ENCODE data around the gene SLC9A7.

SLC9A7 gene

DNA sequence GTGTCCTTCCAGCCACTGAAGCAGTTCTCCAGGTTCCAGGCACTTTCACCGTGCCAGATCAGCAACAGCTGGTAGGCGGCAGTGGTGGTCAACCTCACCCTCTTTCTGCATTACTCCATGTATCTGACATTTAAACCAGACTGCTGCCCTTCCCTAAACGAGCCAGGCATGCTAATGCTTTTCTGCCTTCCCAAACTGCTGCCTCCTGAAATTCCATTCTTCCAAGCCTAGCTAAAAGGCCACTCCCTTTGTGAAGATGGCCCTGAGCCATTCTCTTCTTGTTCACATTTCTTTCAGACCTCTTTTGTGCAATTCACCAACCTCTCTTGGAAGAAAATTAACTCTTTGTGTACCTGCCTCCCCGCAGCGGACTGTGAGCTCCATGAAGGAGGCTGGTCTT is 111.7 kb downstream of the SLC9A7 start:
- peak; percentile 19 for DNase-seq (ENCODE audit: low read depth)

- no peak for DNase-seq (ENCODE audit: low read depth)
Observed at GRCh38 chrX:46645614-46646013, 113.3 kb downstream of the SLC9A7 start.

DNA sequence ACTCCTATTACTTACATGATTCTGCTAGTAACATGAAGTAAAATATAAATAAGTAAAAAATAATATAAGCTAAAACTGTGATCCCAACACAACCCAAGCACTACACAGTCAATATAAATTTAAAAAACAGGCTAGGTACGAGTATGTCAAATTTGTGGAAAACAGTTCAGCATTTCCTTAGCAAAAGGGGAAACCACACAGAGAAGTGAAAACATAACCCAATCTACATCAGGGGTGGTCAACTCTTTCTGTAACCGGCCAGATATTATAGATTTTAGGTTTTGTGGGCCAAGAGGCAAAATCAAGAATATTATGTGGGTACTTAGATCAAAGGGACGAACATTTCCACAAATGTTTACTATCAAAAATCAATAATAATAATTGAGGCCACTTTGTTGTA is 115.3 kb downstream of the SLC9A7 start:
- no peak for DNase-seq (ENCODE audit: low read depth)

DNA sequence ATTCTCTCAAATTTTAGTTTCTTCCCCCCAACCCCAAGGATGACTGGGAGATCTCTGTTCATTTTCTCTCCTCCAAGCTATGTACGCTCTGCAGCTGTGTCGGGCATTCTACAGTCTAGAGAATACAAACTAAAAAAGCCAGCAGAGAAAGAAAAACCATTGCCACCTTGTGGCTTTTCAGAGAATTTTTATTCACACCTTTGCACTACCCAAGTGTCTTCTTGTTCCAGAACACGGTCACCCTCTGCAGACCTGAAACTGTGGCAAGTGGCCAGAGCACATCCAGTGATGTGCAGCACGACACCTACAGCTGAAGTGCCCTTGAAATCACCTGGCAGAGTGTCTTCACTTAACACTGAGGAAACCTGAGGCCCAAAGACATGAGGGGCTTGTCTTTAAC is 116.8 kb downstream of the SLC9A7 start:
- peak; percentile 50 for DNase-seq (ENCODE audit: low read depth)

- peak; percentile 28 for DNase-seq (ENCODE audit: low read depth)
Observed at GRCh38 chrX:46637938-46638337, 121.0 kb downstream of the SLC9A7 start.

GRCh38 chrX:46636223-46636622 is 122.7 kb downstream of the SLC9A7 start:
- DNase-seq (ENCODE audit: low read depth), result no peak

GRCh38 chrX:46635186-46635585 is 123.7 kb downstream of the SLC9A7 start:
- no peak for DNase-seq (ENCODE audit: low read depth)

- DNase-seq (ENCODE audit: low read depth), result no peak
Observed at GRCh38 chrX:46634577-46634976, 124.3 kb downstream of the SLC9A7 start.

DNA sequence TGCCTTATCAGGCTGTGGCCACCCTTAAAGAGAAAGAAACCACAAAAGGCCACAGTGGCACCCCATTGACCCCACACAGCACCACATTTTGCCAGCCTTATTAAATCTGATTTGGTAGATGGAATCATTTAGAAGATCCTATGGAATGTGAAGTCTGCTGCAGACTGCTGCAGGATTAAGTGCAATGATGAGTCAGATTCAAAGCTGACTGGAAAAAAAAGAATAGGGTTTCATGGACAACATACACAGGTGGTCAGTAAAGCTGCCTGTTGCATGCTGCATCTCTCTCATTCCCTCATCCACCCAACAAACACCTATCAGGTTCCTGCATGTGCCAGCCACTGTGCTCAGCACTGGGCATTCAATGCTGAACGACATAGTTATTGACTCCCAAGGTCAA is 128.8 kb downstream of the SLC9A7 start:
- DNase-seq (ENCODE audit: low read depth), result peak; percentile 64

DNA sequence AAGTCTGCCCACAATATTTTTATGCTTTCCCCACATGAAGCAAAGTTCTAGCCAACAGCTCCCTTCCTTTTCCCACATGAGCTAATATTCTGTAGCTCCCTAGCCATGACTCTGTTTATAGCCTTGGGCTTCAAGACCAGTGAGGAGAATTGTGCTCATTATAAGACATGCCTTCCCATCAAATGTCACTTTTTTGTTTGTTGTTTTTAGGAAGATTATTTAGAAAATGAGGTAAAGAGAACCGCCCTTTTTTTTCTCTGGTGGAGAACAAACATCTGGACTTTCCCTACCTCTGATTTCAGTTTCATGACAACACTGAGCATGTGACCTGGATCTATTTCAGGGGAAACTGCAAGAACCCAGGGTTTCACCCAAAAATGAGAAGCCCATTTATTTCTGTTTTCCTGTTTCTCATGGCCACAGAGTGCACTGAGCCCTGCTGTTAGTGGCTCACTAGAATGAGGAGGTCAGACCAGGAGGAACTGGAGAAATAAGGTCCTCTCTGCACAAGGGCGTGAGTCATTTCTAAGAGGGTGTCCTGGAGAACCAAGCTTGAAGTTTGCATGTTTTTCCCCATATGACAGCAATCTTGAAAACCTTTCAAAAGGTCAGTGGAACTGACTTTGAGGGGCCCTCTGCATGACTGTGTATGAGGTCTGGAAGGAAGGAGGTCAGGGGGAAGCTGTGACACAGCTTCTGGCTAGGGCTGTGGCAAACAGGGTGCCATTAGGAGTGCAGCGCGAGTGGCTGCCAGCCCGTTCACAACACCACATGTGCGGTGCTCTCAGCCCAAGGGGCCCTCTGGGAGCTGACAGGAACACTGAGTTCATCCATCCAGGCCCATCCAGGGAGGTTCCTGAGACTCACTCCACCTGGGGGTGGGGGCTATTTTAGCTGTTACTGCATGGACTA is 130.2 kb downstream of the SLC9A7 start:
- DNase-seq (ENCODE audit: low read depth), result peak; percentile 70

DNA sequence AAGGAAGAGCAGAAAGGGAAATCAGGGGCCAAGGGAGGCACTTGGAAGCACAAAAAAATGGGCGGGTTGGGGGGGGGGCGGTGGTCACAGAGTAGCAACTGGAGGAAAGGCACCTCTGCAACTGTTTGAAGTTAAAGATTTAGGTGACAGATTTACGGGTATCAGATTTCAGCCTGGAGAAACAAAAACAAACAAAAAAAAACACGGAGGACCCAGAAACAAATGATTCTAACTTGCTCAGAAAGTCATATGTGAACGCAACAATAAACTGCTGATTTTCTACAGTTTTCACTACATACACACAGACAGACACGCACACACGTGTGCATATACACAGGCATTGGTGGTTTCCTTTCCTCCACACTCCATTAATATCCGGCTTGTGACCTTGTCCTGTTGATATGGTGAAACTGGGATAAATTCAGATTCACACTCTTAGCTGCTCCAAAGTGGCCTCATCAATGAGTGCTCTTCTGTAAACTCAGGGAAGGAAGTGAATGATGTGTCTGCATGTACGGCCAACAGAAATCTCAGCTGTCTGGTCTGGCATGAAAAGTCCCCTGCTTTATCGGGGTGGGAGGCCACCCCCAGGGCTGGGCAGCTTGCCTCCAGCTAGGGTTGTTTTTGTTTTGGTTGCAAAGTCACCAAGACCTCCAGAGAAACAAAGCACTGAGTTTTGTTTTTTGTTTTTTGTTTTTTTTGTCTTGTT is 131.1 kb downstream of the SLC9A7 start:
- DNase-seq (ENCODE audit: low read depth), result no peak

- no peak for DNase-seq (ENCODE audit: low read depth)
Observed at GRCh38 chrX:46627062-46627461, 131.9 kb downstream of the SLC9A7 start.

- no peak for DNase-seq (ENCODE audit: low read depth)
Observed at GRCh38 chrX:46626566-46626965, 132.4 kb downstream of the SLC9A7 start.

GRCh38 chrX:46624090-46624786 is 134.7 kb downstream of the SLC9A7 start:
- no peak for DNase-seq (ENCODE audit: low read depth)

DNA sequence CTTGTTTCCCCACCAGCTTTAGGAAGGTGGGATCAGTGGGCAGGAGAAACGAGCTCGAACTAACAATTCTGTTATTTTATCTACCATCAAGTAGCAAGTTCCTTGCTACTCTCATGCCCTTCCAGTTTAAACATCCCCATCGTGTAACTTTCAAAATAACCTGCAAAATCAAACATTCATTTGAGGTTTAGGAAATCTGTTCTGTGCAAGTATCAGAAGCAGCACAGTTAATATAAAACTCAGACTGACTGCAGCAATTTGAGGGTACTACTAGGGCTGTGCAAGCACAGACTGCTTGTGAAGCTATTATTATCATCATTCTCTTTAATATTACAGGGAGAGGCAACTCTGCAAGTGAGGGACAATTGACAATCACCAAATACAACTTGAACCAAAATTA is 137.3 kb downstream of the SLC9A7 start:
- DNase-seq (ENCODE audit: low read depth), result no peak

DNA sequence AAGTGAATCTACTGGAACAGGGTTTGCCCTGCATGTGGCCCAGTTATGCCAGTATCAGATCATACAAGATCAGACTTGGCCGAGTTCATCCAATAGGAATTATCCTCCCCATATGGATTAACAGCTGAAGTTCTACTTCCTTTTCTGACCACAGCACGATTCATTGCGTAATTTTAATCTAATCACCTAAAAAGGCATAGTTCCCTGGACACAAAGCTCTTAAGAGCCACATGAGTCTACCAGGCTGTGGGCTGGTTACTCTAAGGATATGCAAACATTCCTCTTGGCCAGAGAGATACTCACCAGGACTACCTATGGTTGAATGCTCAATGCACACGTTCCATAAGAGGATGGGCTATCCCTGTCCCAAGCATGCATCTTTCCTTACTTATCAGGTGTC is 138.4 kb downstream of the SLC9A7 start:
- DNase-seq (ENCODE audit: low read depth), result no peak

DNA sequence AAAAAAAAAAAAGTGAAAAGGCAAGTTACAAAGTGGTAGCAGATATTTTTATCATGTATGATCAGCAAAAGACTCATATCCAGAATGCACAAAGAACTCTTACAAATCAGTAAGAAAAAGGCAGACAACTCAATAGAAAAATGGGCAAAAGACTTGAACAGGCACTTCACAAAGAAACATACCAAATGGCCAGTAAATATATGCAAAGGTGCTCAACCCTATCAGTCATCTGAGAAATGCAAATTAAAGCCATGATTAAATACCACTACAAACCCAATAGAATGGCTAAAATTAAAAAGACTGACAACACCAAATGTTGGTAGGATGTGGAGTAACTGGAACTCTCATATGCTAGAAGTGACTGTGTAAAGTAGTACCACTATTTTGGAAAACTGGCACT is 140.0 kb downstream of the SLC9A7 start:
- DNase-seq (ENCODE audit: low read depth), result no peak

DNA sequence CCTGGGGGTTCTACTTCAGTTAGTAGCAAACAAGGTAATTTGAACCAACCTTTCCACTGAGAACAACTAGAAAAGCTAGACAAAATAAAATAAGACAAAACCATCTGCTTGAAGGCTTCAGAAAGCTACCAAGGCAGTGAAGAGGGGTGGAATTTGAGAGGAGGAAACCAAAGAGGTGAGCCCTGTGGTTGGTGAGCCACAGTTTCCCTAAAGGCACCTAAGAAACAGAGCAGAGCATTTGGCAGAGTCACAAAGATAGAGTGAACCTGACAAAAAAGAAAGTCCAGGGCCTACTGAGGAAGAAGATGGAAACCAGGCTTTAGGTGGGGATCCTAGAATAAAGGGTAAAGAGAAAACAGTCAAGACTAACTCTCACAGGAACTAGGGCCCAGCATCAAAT is 141.0 kb downstream of the SLC9A7 start:
- no peak for DNase-seq (ENCODE audit: low read depth)

GRCh38 chrX:46611658-46612362 is 147.1 kb downstream of the SLC9A7 start:
- no peak for DNase-seq (ENCODE audit: low read depth)

DNA sequence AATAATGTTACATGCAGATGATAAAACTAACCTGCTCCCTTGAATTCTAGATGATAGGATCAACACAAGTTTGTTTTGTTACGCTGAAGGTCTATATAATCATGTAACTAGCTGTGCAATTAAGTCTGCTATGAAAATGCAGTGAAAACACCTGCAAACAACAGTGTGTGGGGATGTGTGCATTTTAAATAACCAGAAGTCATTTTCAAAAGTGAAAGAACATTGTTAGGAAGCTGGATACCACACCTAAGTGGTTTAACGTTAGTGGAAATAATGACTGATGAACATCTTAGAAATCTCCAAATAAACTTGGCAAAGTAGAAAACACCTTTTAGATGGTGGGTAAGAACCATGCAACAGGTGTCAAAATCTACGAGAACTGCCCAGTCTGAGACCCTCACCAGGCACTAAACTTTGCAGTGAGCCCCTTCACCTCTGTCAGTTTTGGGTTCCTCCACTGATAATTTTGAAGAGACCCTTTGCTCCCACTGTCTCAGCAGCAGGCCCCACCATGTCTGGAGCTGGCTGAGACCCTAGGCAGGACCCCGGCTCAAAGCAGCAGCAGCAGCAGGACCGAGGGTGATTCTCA is 148.8 kb downstream of the SLC9A7 start:
- DNase-seq (ENCODE audit: low read depth), result no peak

DNA sequence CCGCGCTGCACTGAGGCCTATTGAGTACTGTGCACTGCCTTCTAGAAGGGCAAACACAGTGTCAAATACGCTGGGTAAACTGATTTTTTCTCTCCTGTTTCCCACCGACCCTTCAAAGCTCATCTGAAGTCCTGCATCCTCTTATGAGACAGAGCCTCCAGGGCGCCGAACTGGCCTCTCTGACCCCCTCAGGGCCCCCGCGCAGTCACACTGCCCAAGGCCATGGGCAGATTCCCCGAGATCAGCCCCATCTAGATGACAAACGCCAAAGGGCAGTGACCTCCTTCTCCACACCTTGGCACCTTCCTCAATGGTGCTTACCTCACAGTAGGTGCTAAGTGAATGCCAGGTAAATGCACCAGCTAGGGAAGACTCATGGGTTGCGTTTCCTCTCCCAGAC is 151.0 kb downstream of the SLC9A7 start:
- no peak for DNase-seq (ENCODE audit: low read depth)

All from EH (cell line).